HG02678 (cell line): ENCODE data around the gene B3GAT1.
"Not testable (repeated sequence)": the region's sequence is repeated elsewhere in the genome, so short reads cannot be mapped to it uniquely, and the experiment has no call there.

Experiments used
- ATAC-seq: cut with Tn5 transposase; IDR thresholded peaks from one replicate; pipeline ENCODE4 v1.9.1; 2021; ENCODE audit warnings: mild to moderate bottlenecking, moderate library complexity; ENCODE audit not compliant: unreplicated experiment

B3GAT1 gene, protein sequence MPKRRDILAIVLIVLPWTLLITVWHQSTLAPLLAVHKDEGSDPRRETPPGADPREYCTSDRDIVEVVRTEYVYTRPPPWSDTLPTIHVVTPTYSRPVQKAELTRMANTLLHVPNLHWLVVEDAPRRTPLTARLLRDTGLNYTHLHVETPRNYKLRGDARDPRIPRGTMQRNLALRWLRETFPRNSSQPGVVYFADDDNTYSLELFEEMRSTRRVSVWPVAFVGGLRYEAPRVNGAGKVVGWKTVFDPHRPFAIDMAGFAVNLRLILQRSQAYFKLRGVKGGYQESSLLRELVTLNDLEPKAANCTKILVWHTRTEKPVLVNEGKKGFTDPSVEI

DNA sequence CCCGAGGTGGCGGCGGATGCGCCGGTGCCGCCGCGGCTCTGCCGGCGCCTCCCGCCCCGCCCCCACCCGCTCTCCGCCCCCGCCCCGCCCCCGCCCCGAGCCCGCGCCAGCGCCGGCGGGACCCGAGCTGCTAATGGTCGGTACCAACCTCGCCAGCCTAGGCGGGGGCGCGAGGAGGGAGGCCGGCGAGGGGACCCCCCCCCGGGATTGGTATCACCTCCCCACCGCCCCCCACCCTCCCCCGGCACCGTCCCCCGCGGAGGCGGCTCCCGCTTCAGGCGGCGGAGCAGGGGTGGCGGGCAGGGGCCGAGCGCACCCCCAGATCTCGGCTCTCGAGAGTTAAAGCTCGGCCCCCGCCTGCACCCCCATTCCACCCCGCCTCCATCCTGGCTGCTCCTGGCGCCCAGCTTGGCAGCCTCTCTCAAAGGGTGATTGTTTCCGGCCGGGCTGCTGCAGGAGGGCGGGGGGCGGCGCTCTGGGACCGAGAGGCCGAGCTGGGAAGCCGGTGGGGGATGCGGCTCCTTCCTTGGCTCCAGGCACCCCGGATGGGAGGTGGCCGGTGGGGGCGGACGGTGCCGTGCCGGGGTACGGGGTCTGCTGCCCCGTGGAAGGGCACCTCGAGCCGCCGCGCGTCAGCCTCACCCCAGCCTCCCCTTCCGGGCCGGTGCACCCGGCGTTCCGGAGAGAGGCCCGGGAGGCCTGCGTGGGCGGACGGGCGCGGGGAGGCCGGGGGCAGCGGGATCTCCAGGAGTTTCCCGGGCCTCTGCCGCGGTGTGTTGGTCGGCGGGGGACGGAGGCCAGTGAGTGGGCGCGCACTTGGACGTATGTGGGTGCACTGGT is at the start of gene B3GAT1:
B3GAT1 (minus strand) TSS at position 40 of the 840 bp plus-strand sequence. CDS start 24,583 bp downstream, outside the sequence.
- ATAC-seq: no peak

DNA sequence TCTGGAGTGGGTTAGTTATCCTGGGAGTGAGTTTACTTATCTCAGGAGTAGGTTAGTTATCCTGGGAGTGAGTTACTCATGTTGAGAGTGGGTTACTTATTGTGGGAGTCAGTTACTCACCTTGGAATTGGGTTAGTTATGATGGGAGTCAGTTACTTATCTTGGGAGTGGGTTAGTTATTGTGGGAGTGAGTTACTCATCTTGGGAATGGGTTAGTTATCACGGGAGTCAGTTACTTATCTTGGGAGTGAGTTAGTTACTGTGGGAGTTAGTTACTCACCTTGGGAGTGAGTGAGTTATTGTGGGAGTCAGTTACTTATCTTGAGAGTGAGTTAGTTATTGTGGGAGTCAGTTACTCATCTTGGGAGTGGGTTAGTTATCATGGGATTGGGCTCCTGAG is 49.6 kb upstream of the B3GAT1 start:
- no peak for ATAC-seq

DNA sequence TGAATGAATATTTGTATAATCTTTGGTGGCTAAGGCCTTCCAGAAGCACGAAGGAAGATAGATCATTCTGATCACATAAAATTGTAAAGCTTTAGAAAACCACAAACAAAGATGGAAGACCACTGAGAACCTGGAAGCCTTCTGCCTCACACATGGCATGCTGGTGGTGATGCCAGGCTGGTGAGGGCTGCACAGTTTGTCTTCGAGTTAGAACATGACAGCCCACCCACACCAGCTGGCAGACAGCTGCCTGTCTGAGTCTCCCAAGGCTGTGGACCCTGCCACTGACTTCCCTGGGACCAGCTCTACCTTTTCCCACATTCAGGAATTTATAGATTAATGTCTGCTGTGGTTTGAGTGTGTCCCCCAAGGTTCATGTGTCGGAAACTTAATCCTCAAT is 48.8 kb upstream of the B3GAT1 start:
- no peak for ATAC-seq

DNA sequence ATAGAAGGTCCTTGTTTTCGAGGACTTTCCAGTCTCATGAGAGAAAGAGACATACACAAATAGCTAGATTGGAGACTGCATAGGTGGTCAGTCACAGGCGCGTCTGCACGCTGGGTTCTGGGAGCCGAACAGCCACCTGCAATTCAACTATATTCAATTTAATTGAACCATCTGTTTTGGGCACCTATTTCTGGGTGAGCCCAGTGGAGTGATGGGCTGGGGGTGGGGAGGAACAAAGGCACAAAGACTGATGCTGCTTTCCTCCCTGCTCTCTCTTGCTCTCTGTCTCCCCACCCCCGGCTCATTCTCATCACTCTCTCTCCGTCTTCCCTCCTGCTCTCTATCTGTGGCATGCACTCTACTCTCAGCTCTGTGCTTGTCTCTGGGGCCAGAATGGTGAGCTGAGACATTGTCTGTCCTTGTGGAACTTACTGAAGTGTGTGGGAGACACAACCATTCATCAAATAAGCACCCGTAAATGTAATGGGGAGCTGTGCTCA is 48.1 kb upstream of the B3GAT1 start:
- ATAC-seq: no peak

DNA sequence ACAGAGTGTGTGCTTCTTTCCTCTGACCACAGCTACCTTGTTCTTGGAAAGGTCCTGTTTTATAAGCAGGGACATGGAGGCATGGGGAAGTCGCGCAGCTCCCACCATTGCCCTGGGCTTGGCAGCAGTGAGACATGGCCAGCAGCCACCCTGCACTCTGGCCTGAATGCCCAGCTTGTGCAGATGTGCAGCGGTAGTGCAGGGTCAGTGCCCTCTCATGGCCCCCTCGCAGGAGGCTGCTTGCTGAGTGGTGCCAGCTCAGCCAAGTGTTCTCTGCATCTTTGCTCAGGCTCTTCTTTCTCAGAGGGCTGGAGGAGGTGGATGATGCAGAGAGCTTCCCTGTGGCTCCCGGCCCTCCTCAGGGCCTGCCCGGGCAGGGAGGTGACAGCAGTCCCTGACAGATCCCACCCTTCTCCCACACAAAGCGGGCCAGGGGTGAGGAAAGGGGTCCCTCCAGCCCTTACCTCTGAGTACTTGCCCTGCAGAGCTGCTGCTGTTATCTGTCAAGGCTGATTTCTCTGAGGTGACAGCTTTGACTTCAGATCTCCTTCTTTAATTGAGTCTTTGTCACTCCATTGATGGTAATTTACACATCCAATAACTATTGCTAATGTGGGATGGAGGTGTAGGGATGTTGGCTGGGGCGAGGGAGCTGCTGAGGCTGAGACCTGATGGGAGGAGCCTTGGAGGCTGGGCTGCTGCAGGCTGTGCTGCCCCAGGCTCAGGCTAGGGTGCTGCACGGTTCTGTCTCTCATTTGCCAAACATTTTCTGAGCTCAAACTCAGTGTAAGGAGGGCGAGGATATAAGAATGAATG is 47.4 kb upstream of the B3GAT1 start:
- no peak for ATAC-seq

DNA sequence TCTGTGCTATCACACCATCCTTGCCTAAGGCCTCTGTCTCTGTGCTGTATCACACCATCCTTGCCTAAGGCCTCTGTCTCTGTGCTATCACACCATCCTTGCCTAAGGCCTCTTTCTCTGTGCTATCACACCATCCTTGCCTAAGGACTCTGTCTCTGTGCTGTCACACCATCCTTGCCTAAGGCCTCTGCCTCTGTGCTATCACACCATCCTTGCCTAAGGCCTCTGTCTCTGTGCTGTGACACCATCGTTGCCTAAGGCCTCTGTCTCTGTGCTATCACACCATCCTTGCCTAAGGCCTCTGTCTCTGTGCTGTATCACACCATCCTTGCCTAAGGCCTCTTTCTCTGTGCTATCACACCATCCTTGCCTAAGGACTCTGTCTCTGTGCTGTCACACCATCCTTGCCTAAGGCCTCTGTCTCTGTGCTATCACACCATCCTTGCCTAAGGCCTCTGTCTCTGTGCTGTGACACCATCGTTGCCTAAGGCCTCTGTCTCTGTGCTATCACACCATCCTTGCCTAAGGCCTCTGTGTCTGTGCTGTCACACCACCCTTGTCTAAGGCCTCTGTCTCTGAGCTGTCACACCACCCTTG is 45.5 kb upstream of the B3GAT1 start:
- ATAC-seq: not testable (repeated sequence)

DNA sequence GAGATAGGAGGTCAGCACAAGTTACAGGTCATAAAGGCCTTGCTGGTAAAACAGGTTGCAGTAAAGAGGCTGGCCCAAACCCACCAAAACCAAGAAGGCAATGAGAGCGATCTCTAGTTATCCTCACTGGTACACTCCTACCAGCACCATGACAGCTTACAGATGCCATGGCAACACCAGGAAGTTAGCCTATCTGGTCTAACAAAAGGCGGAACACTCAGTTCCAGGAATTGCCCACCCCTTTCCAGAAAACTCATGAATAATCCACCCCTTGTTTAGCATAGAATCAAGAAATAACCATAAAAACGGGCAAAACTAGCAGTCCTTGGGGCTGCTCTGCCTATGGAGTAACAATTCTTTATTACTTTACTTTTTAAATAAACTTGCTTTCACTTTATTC is 43.5 kb upstream of the B3GAT1 start:
- no peak for ATAC-seq

DNA sequence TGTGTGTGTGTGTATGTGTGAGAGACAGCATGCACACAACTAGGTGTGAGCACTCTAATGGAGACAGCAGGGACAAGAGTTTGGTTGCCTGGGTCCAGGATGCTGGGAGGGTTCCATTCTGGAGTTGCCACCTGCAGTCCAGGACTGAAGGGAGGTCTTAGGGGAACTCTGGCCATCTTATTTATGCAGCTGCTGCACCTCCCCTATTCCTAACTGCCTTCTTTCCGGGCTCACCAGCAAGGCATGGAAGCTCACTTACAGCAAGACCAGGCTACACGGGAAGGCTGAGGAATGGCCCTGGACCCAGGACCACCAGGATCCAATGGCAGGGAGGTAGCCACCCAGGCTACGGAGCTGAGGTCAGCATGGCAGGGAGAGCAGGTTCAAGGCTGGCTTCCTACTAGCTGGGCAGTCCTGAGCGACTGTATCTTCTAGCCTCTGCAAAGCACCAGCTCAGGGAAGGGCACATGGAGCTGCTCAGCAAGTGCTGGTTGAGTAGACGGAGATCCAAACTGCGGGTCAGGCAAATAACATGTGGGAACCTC is 42.2 kb upstream of the B3GAT1 start:
- ATAC-seq: no peak

DNA sequence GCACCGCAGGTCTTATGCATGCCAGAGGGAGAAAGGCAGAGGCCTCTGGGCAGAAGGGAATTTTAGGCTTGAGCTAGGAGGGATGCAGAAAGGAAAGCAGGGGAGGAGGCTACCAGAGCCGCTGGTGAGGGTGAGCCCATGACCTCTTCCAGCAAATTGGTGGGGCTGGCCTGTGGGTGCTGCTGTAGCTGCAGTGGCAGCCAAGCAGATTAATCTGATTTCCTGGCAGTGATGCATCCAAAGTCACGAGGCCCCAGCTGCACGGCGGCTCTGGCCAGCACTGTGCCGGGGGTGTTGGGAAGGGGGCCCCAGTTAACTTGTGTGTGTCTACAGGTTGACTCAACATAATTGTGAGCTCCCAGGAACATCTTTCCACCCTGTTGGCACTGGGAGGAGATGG is 41.4 kb upstream of the B3GAT1 start:
- ATAC-seq: no peak

DNA sequence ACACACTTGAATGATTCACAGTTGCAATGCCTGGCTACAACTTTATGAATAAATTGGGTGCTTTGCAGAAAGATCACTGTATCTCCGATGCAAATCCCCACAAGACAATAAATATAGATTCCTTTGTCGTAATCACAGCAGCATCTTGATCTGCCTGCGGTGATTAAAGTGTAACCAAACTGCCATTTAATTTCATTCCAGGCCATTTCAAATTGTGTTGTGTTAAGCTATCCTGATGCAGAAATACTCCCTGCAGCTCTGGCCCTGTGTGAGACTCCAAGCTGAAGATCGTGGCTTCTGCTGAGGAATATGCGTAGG is 40.8 kb upstream of the B3GAT1 start:
- no peak for ATAC-seq

DNA sequence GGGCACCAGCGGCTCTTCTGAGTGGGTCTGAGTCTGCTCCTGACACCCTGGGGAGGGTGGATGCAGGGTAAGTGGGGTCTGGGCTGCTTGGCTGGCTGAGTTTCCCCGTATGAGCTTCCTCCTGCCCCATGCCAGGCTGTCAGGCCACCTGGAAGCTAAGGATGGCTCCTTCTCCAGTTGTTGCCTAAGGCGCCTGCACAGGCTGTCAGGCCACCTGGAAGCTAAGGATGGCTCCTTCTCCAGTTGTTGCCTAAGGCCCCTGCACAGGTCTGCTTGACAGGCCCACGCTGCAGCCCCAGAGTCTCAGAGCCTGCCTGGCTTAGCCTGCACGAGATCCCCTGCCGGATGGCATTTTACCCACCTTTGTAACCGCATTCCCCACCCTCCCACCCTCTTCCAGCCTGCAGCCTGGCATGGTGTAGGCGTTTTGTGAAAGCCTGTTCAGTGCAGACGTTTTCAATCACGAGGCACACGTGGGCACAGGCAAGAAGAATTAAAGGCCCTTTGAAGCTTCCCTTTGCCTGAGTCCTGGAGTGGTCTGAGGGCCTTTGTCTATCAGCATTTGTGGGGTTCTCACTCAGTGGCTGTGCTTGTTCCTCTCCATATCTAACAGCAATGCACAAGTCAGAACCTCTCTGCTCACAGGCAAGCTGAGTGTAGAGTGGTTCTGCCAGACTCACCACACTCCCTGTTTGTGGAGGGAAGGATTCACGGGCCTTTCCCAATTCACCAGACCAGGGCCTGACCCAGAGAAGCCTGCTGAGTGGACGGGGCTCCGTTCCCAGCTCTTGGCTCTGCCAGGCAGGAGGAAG is 40.2 kb upstream of the B3GAT1 start:
- ATAC-seq: no peak

DNA sequence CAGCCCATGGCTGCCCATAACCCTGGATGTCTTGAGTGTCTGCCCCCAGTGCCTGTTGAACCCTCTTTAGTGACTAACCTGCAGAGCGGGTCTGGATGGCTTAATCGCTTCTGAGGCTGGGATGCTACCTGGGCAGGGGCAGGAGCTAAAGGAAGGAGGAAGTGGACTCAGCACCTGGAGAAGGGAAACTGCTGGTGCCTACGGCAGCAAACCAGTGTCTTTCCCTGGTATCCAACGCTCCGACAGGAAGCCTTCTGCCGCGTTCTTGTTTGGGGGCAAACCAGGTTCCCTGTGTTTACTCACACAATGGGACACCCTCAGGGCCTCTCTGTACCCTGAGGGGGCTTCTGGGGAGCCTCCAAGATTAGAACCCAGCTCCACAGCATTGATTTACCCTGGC is 38.1 kb upstream of the B3GAT1 start:
- ATAC-seq: no peak

DNA sequence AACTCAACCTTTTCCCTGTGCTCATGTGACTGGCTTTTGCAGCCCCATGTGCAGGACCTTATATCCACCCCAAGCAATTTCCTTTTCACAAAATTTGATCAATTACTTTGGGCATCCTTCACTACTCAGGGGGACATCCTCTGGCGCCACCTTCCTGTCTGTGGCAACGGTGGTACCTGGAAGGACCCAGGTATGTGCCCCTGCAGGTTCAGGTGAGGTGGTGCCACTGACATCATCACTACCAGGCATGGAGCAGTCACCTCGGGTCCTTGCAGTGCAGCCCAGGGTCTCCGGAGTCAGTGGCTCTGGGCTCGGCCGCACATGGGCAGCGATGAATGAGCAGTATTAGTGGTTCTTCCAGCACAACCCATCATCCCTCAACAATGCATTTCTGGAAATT is 37.7 kb upstream of the B3GAT1 start:
- ATAC-seq: no peak

DNA sequence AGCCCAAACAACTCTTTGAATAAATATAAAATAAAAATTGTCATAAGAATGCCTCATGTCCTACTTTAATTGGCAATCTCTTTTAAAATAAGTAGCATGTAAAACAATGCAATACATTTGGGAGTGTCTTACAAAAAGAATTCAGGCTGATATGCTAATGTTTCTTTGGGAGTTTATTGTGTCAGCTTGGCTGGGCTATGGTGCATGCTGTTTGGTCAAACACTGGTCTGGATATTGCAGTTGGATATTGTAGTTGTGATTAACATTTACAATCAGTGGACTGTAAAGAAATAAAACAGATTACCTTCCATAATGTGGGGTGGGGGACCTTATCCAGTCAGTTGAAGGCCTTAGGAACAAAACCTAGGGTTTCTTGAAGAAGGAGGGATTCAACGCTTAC is 37.0 kb upstream of the B3GAT1 start:
- ATAC-seq: no peak

DNA sequence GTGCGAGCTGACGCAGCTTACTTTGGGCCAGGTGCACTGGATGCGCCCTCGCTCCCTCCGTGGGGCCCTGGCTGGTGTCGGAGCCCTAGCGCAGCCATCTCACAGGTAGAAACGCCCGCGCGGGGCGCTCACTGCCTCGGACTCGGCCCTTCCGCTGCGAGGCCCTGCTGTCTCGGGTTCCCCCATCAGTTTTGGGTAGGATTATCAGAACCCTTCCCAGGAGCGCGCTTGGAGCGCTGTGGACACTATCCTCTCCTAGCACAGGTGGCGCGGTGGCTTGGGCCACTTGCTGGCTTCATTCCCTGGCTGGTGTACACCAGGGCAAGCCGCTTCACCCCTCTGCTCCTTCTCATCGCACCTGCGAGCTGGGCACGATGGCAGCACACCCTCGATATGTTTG is 35.7 kb upstream of the B3GAT1 start:
- no peak for ATAC-seq

DNA sequence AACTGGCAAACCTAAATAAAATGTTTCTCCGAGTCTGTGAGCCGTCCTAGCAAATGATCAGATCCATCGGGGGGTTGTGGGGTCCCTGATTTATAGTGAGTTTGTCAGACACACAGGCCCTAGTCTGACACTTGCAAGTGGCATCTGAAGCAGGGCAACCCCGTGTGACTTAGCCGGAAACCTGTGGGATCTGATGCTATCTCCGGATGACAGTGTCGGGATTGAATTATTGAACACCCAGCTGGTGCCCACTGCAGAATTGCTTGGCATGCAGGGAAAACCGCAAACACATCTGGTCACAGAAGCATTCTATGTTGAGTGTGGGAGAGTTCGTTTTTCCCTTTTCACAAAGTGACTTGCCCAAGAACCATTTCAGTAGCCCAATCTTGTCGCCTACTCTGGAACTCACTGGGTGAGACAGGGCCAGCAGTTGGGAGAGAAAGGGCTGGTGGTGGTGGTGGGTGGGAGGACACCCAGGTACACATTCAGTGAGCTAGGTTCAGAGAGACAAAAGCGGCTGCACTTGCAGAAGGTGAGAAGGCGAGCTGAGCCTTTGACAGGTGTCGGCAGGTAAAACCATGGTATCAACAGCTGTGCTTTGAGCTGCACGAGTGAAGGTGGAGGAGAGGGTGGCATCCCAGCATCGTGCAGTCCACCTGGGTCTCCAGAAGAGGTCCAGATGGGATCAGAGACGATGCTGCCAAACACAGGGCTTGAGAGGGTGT is 33.7 kb upstream of the B3GAT1 start:
- no peak for ATAC-seq

DNA sequence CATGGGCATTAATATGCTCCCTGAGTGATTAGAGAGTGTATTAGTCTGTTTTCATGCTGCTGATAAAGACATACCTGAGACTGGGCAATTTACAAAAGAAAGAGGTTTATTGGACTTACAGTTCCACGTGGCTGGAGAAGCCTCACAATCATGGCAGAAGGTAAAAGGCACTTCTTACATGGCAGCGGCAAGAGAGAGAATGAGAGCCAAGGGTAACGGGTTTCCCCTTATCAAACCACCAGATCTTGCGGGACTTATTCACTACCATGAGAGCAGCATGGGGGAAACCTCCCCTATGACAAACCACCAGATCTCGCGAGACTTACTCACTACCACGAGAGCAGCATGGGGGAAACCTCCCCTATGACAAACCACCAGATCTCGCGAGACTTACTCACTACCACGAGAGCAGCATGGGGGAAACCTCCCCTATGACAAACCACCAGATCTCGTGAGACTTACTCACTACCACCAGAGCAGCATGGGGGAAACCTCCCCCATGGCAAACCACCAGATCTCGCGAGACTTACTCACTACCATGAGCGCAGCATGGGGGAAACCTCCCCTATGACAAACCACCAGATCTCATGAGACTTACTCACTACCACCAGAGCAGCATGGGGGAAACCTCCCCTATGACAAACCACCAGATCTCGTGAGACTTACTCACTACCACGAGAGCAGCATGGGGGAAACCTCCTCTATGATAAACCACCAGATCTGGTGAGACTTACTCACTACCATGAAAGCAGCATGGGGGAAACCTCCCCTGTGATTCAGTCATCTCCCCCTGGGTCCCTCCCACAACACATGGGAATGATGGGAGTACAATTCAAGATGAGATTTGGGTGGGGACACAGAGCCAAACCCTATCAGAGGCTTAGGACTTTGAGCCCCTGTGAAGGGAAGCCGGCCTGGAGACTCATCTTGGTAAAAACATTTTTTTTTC is 32.4 kb upstream of the B3GAT1 start:
- not testable (repeated sequence) for ATAC-seq

DNA sequence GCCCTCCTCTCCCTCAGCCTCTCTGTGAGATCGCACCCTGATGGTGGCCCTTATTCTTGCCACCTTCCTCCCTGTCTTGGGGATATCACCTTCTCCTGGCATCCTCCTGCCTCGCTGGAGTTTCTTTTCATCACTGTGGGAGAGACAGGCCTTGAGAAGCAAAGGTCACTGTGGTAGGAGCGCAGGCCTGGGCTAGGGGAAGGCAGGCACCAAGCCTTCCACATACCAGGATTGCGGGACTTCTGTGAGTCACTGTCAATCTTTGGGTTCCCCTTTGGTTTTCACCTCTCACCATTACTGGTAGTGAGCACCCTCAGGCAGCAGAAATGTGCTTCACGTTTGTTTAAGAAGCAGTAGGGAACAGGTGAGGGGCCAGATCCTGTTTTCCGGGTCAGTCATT is 31.2 kb upstream of the B3GAT1 start:
- ATAC-seq: no peak
